HepG2 (cell line): Measurements from ENCODE around the gene TNFRSF11A. TPM values are rescaled to one million over a fixed set of nuclear protein-coding genes. Genes with fewer than 3 reads are reported as not detected.

ENCODE experiments used
- E2F1 ChIP-seq: sonication (generic); formaldehyde crosslinking; IDR thresholded peaks from 2 replicates; pipeline ENCODE4 v1.5.0; 2020; ENCODE audit warnings: missing genetic modification reagents
- ELF4 ChIP-seq: sonication (generic); formaldehyde crosslinking; IDR thresholded peaks from 2 replicates; pipeline ENCODE4 v1.5.0; 2020; ENCODE audit warnings: missing genetic modification reagents, mild to moderate bottlenecking, moderate library complexity, borderline replicate concordance
- GMEB1 ChIP-seq: sonication (generic); formaldehyde crosslinking; IDR thresholded peaks from 2 replicates; pipeline ENCODE4 v1.5.1; 2020; ENCODE audit warnings: missing genetic modification reagents, mild to moderate bottlenecking, borderline replicate concordance
- HDAC1 ChIP-seq: sonication (generic); formaldehyde crosslinking; IDR thresholded peaks from 2 replicates; pipeline ENCODE4 v1.5.1; 2020; ENCODE audit warnings: mild to moderate bottlenecking, missing genetic modification reagents
- HNF1A ChIP-seq, 2 experiments: sonication (generic) in 1 of 2; formaldehyde crosslinking in 1 of 2; IDR thresholded peaks; 2 replicates each; pipeline versions ENCODE4 v1.4.0 to v1.6.1; 2016 to 2020; ENCODE audit warnings: borderline replicate concordance in 1 of 2, low read depth in 1 of 2, mild to moderate bottlenecking in 1 of 2, missing genetic modification reagents in 1 of 2
- HNRNPL ChIP-seq: fragments of 200-400 bp; formaldehyde crosslinking; IDR thresholded peaks from 2 replicates; pipeline ENCODE4 v1.6.1; 2017; ENCODE audit warnings: mild to moderate bottlenecking, low read depth, low read length
- JUNB ChIP-seq: sonication (generic); formaldehyde crosslinking; IDR thresholded peaks from 2 replicates; pipeline ENCODE4 v1.8.0; 2022; ENCODE audit warnings: missing genetic modification reagents, mild to moderate bottlenecking, borderline replicate concordance
- NCOA1 ChIP-seq: sonication (generic); formaldehyde crosslinking; IDR thresholded peaks from 2 replicates; pipeline ENCODE4 v1.9.0; 2021; ENCODE audit warnings: missing genetic modification reagents
- NFRKB ChIP-seq: fragments of 450-650 bp; IDR thresholded peaks from 2 replicates; pipeline ENCODE4 v1.6.1; 2017
- PHB2 ChIP-seq: fragments of 450-650 bp; IDR thresholded peaks from 2 replicates; pipeline ENCODE4 v1.6.1; 2018; ENCODE audit not compliant: partially characterized antibody
- SRF ChIP-seq: IDR thresholded peaks from 2 replicates; pipeline ENCODE4 v1.6.1; 2011; ENCODE audit warnings: mild to moderate bottlenecking, low read depth, low read length, moderate library complexity
- ZBED4 ChIP-seq: sonication (generic); formaldehyde crosslinking; IDR thresholded peaks from 2 replicates; pipeline ENCODE4 v1.4.0; 2020; ENCODE audit warnings: missing genetic modification reagents, borderline replicate concordance
- ZIK1 ChIP-seq: sonication (generic); formaldehyde crosslinking; IDR thresholded peaks from 2 replicates; pipeline ENCODE4 v1.5.0; 2020; ENCODE audit warnings: mild to moderate bottlenecking, low read depth, missing genetic modification reagents, borderline replicate concordance
- ZNF552 ChIP-seq: sonication (generic); formaldehyde crosslinking; IDR thresholded peaks from 2 replicates; pipeline ENCODE4 v1.9.0; 2022; ENCODE audit warnings: missing genetic modification reagents, mild to moderate bottlenecking, borderline replicate concordance
- ZNF572 ChIP-seq: sonication (generic); formaldehyde crosslinking; IDR thresholded peaks from 2 replicates; pipeline ENCODE4 v1.5.1; 2020; ENCODE audit warnings: mild to moderate bottlenecking, missing genetic modification reagents
- ZNF720 ChIP-seq: sonication (generic); formaldehyde crosslinking; IDR thresholded peaks from 2 replicates; pipeline ENCODE4 v1.4.0; 2020; ENCODE audit warnings: missing genetic modification reagents
- ZSCAN5A ChIP-seq: sonication (generic); formaldehyde crosslinking; IDR thresholded peaks from 2 replicates; pipeline ENCODE4 v1.8.0; 2022; ENCODE audit warnings: mild to moderate bottlenecking, missing genetic modification reagents, borderline replicate concordance
- polyA plus RNA-seq, 8 experiments: library from polyadenylated mRNA; depleted of rRNA in 3 of 8; stranded (reverse) in 7 of 8; unstranded in 1 of 8; fragments of >200 nt; fragmentation: Illumina TruSeq in 4 of 8; extraction: Trizol in 4 of 8; gene quantifications; 2 replicates each; pipeline versions ENCODE4 v1.2.1 to v1.2.3, GENCODE V29; 2011 to 2016; ENCODE audit warnings: low read depth in 4 of 8, missing spikeins in 1 of 8, mixed read lengths in 1 of 8; ENCODE audit not compliant: insufficient read depth in 1 of 8
- total RNA-seq, 5 experiments: library from RNA; depleted of rRNA; stranded (reverse); fragments of >200 nt; fragmentation: Illumina TruSeq; extraction: Trizol; gene quantifications; 2 replicates each; pipeline ENCODE4 v1.2.3, GENCODE V29; 2016; ENCODE audit warnings: low read depth in 1 of 5

TNFRSF11A gene
- total and polyA plus RNA-seq, 2 of the 13 experiments (the other 11 are each of a cell fraction or from before 2014, with no cell fraction given): 4.6 to 6.4 TPM

- no peak for TF ChIP-seq HNF1A (IDR thresholded peaks at IDR 0.05; ENCODE audit: low read depth)
- no peak for TF ChIP-seq HNF1A (CRISPR knock-in tag; IDR thresholded peaks at IDR 0.05; ENCODE audit: borderline replicate concordance)
- no peak for TF ChIP-seq NFRKB
- TF ChIP-seq ZNF552 (CRISPR knock-in tag): no peak
- no peak for TF ChIP-seq ZIK1 (CRISPR knock-in tag)
- TF ChIP-seq HDAC1 (CRISPR knock-in tag): 0 out of 2 replicates have a peak, but pooled peaks have one; percentile 9
- TF ChIP-seq SRF: no peak
- TF ChIP-seq PHB2: no peak
- TF ChIP-seq ELF4 (CRISPR knock-in tag): no peak
- TF ChIP-seq E2F1 (CRISPR knock-in tag): no peak
- no peak for TF ChIP-seq HNRNPL
- no peak for TF ChIP-seq NCOA1 (CRISPR knock-in tag)
- TF ChIP-seq GMEB1: no peak
- no peak; the same call in 1 of the 2 replicates for TF ChIP-seq ZBED4 (CRISPR knock-in tag)
- no peak for TF ChIP-seq ZSCAN5A (CRISPR knock-in tag)
- TF ChIP-seq ZNF720 (CRISPR knock-in tag): no peak
- TF ChIP-seq JUNB (CRISPR knock-in tag): no peak
- no peak for TF ChIP-seq ZNF572 (CRISPR knock-in tag)
Observed at GRCh38 chr18:62420151-62420512, 95.0 kb downstream of the TNFRSF11A start (continued).
